Inflammatory macrophage (primary cell): Measurements from ENCODE around the gene CASP9.
"Not testable (repeated sequence)": the region's sequence is repeated elsewhere in the genome, so short reads cannot be mapped to it uniquely, and the experiment has no call there.

Experiments
- DNase-seq, 2 donors: peaks; one replicate each; pipeline ENCODE4 v3.0.0-alpha.2; 2020 to 2022

CASP9 gene

GRCh38 chr1:15500184-15501178 lies 23.5 kb downstream of the CASP9 start:
- DNase-seq: no peak

GRCh38 chr1:15493869-15494390 lies 30.1 kb downstream of the CASP9 start:
- no peak for DNase-seq

- DNase-seq: no peak
Measured at GRCh38 chr1:15492596-15492995, 31.4 kb downstream of the CASP9 start.

GRCh38 chr1:15491010-15491409 lies 33.0 kb downstream of the CASP9 start:
- DNase-seq: not testable (repeated sequence)

GRCh38 chr1:15489052-15489736 lies 34.8 kb downstream of the CASP9 start:
- DNase-seq: no peak

GRCh38 chr1:15488371-15488770 lies 35.6 kb downstream of the CASP9 start:
- no peak for DNase-seq

- DNase-seq: not testable (repeated sequence)
Measured at GRCh38 chr1:15486844-15487610, 37.0 kb downstream of the CASP9 start.

GRCh38 chr1:15485636-15486035 lies 38.4 kb downstream of the CASP9 start:
- no peak for DNase-seq

- not testable (repeated sequence) for DNase-seq
Measured at GRCh38 chr1:15484443-15484842, 39.6 kb downstream of the CASP9 start.

- DNase-seq: no peak
Measured at GRCh38 chr1:15483971-15484370, 40.0 kb downstream of the CASP9 start.

GRCh38 chr1:15482983-15483543 lies 41.0 kb downstream of the CASP9 start:
- not testable (repeated sequence) for DNase-seq

- DNase-seq: not testable (repeated sequence)
Measured at GRCh38 chr1:15482455-15482854, 41.6 kb downstream of the CASP9 start.

- DNase-seq: no peak
Measured at GRCh38 chr1:15479654-15480347, 44.2 kb downstream of the CASP9 start.

- DNase-seq: no peak
Measured at GRCh38 chr1:15477646-15478212, 46.3 kb downstream of the CASP9 start.

- DNase-seq: no peak
Measured at GRCh38 chr1:15476927-15477326, 47.1 kb downstream of the CASP9 start.

- no peak for DNase-seq
Measured at GRCh38 chr1:15475752-15476314, 48.2 kb downstream of the CASP9 start, which contains the start of gene CELA2B. Gene CELA2B (plus strand): TSS chr1:15476104. CDS start chr1:15476126, 22 bp downstream.

GRCh38 chr1:15472587-15472986 lies 51.4 kb downstream of the CASP9 start:
- no peak for DNase-seq

GRCh38 chr1:15471723-15472122 lies 52.3 kb downstream of the CASP9 start:
- DNase-seq: not testable (repeated sequence)

- not testable (repeated sequence) for DNase-seq
Measured at GRCh38 chr1:15471067-15471466, 52.9 kb downstream of the CASP9 start.

- not testable (repeated sequence) for DNase-seq
Measured at GRCh38 chr1:15469821-15470448, 54.1 kb downstream of the CASP9 start.
